Stimulated activated CD4-positive, alpha-beta T cell treated with anti-CD3 and anti-CD28 coated beads, Interleukin-15, amount 100 ng/mL, for 48 hours (primary cell): ENCODE results near the gene ICAM1.
"Not testable (repeated sequence)": the region's sequence is repeated elsewhere in the genome, so short reads cannot be mapped to it uniquely, and the experiment has no call there.

ENCODE experiments used
- DNase-seq, 2 donors: peaks; one replicate each; pipeline ENCODE4 v3.0.0-alpha.2; 2020; ENCODE audit warnings: low read depth in 2 of 2

Gene ICAM1

GRCh38 chr19:10270616-10271394, at the start of gene ICAM1:
TSS of gene ICAM1 (plus strand) at chr19:10271120. CDS start at chr19:10271160, 40 bp downstream.
- peak in 1 of 2 donors; percentile 73 for DNase-seq

- DNase-seq: no peak
These were observed 48.6 kb upstream of the ICAM1 start for GRCh38 chr19:10222201-10222890.

DNA sequence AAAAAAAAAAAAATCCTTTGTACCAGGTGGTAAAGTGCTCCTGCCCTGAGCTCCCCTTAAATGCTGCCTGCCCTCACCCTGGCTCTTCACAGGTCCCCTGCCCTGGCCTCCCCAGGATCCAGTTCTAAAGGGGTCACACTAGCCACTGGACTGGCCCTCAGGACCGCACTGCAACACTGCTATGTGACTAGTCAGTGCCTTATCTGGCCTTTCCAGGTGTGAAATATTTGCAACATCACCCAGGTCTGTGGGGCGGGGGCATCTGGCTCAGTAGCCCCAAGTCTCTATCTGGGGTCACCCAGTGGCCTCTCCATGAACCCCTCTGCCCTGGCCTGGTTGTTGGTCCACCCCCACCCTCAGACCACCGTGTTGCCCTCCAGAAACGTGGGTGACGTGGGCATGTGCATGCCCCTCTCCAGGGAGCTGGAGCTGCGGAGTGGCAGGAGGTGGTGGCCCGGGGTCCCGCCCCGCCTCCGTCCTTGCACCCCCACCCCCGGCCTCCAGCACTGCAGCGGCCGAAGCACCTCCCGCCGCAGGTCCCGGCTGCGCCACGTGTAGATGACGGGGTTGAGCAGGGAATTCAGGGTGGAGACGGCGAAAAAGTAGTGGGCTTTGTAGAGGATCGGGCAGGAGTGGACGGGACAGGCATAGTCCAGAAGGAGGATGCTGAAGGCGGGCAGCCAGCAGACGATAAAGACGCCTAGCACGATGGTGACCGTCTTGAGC, 47.3 kb upstream of the ICAM1 start:
- no peak for DNase-seq

DNA sequence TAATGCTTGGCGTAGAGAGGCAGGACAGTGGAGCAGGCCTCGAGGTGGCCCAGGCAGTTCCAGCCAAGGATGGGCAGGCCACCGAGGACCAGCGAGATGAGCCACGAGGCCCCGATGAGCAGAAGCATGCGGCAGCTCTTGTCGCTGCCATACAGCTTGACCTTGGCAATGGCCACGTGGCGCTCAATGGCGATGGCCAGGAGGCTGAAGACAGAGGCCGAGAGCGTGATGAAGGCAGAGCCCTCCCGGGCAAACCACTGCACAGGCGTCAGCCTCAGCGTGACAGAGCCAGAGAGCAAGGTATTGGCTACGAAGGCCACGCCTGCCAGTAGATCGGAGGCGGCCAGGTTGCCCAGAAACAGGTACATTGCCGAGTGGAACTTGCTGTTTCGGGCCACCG, 46.6 kb upstream of the ICAM1 start:
- DNase-seq: no peak

- no peak for DNase-seq
These were observed 44.9 kb upstream of the ICAM1 start for GRCh38 chr19:10226021-10226375.

DNA sequence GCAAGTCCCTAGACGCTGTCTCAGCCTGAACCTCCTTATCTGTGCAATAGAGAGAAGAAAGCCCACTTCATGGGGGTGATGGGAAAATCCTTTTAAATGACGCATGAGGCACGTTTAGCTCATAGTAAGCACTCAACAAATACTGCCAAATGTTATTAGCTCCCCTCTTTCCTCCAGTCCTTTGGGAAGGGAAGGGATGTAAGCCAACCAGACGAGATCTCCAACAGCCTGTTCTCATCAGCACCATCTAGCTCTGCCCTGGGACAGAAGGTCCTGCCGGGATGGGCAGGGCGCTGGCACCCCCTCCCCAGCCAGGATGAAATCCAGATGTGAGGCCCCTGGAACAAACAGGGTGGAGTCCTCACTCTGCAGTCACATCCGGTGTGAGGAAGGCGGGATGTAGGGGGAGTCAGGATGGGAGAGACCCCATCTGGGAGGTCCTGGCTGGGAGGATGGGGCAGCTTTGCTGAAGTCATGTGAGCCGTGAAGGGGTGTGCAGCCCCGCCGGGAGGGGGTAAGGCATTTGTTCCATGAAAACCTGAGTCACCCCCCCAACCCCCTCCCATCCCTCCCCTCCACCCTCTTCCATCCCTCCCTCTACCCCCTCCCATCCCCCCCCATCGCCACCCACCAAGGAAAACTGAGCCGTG, 44.4 kb upstream of the ICAM1 start:
- DNase-seq: no peak

DNA sequence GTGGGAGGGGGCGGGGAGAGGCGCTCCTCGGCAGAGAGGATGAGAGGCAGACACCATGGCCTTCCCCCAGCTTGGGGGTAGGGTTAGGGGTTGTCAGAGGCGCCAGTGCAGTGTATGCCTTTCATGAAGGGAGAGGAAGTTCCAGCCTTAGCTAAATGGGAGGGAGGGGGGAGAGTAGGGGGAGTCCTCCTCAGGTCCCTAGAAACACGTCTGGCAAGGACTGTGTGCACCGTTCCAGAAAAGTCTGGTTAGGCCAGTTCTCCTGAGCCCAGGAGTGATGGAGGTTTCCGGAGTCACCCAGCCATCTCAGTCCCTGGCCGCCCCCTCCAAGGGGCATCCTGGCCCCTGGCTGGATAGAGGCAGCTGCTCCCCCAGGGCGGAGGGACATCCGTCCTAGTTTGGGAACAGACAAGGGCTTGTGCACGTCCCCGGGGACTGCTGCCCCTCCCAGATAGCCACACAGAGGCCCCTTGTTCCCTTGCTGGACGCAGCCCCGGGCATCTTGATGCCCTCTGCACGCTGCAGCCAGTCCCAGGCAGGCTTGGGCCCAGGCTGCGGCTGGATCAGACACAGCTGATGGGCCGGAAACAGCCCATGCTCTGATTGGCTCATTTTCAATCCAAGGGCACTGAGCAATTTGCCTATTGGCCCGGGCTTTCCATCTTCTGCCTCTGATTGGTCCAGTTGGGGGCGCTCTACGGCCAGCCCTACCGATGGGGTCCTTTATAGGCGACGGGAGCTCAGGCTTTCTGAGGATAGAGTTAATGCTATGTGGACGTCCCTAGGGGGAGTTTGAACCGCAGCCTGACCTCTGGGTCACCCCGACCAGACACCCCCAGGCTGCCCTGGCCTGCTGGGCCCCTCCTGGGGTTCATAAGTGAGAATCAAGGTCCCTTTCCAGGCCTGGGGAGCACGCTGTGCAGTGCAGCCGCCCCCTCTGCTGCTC, 43.6 kb upstream of the ICAM1 start:
- no peak for DNase-seq

DNA sequence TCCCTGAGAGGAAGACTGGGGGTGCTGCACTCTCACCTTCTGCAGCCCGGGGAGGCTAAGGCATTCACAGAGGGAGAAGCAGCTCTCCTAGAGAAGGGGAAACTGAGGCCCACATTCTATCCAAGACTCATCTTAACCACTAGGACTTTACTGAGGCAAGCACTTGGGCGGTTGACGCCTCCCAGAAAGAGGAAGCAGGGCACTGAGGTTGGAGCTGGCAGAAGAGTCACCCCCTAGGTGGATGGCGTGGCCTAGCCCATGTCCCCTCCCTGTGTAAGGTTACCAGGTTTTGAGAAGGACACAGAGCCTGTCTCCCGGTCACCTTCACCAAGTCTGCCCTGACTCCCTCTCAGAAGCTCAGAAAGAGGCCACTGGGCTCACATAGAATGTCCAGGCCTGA, 42.5 kb upstream of the ICAM1 start:
- DNase-seq: no peak

DNA sequence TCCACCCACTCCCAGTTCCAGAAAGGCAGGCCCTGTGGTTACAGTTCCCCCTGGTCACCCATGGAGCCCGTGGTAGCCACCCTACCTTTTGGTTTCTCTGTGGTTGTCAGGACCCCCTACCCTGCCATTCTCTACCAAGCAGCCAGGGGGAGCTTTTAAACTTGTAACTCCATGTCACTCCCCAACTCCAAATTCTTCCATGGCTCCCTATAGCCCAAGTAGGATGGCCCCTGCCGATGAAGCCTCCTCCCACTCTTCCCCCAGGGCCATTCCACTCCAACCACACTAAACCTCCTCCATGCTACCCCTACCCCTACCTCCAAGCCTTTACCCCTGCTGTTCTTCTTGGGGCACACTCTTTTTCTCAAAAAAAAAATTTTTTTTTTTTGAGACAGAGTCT, 42.0 kb upstream of the ICAM1 start:
- DNase-seq: peak in 1 of 2 donors; percentile 31

DNA sequence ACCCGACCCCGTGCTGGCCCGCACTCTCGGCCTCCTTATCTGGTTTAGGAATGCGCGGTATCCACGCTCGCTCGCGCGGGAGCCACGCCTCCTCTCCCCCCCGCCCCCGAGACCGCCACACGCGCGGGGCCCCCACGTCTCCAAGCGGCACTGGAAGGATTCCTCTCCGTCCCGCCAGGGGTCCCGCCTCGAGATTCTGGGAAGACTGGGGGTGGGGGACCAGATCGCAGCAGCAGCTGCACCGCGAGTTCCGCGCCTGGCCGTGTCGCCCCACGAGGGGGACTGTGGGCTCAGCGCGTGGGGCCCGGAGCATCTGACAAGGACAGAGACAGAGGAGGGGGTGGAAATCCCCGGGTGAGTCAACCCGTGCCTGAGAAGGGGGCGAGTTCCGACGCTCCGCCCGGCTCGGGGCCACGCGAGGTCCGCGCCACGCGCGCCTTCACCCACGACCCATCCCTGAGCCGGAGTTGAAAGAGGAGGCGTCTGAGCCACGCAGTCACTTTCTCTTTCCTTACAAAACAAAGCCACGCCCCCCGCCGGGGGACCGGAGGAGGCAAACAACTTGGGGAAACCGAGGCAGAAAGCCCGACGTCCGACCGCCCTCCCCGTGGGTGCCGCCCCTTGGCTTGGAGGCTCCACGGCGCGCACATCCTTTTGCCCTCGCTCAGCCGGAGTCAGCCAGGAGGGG, 40.6 kb upstream of the ICAM1 start:
- peak in 1 of 2 donors; percentile 35 for DNase-seq

- peak; percentile 45 to 57 for DNase-seq
These were observed 39.9 kb upstream of the ICAM1 start, which contains the start of gene S1PR2 for GRCh38 chr19:10230861-10231611. TSS of gene S1PR2 (minus strand) at chr19:10231331. CDS start at chr19:10224905, 6,426 bp downstream.

DNA sequence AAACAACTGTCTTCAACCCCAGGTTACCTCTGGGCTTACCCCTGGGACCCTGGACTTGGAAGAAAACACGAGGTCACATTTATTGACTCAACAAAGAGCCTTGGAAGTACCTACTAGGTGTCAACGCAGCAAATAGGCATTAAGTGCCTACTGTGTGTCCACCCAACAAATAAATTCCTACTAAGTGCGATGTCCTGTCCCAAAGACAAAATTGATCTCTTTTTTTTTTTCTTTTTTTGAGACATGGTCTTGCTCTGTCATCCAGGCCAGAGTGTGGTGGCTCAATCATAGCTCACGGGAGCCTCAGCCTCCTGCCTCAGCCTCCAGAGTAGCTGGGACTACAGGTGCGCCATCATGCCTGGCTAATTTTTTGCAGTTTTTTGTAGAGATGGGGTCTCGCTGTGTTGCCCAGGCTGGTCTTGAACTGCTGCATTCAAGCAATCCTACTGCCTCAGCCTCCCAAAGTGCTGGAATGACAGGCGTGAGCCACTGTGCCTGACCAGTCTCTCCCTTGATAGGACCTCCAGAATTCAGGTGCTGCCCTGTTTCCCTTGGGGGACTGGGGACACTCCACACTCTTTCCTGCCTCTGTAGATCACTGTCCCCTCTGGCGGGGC, 39.2 kb upstream of the ICAM1 start:
- no peak for DNase-seq

GRCh38 chr19:10233946-10234345, 37.0 kb upstream of the ICAM1 start:
- DNase-seq: no peak

DNA sequence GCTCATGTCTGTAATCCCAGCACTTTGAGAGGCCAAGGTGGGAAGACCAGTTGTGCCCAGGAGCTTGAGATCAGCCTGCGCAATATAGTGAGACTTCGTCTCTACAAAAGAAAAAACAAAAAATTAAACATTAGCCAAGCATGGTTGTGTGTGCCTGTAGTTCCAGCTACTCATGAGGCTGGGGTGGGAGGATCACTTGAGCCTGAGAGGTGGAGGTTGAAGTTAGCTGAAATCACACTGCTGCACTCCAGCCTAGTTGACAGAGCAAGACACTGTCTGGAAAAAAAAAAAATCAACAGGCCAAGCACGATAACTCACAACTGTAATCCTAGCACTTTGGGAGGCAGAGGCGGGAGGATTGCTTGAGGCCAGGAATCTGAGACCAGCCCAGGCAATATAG, 35.9 kb upstream of the ICAM1 start:
- DNase-seq: no peak

- DNase-seq: not testable (repeated sequence)
These were observed 35.5 kb upstream of the ICAM1 start for GRCh38 chr19:10235409-10235808.

- DNase-seq: no peak
These were observed 33.2 kb upstream of the ICAM1 start for GRCh38 chr19:10237702-10238101.

GRCh38 chr19:10238172-10238783, 32.6 kb upstream of the ICAM1 start:
- DNase-seq: no peak

DNA sequence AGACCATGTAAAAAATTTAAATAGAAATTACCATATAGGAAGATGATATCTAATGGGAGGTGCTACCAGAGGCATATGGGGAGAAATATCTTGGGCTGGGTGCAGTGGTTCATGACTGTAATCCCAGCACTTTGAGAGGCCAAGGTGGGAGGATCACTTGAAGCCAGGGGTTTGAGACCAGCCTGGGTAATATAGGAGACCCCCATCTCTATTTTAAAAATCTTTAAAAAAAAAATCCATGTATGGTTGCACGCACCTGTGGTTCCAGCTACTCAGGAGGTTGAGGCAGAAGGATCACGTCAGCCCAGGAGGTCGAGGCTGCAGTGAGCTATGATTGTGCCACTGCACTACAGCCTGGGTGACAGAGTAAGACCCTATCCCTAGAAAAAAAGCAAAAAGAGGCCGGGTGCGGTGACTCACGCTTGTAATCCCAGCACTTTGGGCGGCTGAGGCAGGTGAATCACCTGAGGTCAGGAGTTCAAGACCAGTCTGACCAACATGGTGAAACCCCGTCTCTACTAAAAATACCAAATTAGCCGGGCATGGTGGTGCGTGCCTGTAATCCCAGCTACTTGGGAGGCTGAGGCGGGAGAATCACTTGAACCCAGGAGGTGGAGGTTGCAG, 29.0 kb upstream of the ICAM1 start:
- not testable (repeated sequence) for DNase-seq
